Trophoblast cell (in vitro differentiated cells and primary cell): ENCODE data around the gene MEG3.

Source experiments
- DNase-seq, 2 donors: peaks; one replicate each; pipeline ENCODE4 v3.0.0-alpha.2; 2016
- H2AFZ ChIP-seq: 2 replicates; pipeline ENCODE4 v1.6.1; 2013; ENCODE audit warnings: low read length, moderate library complexity, mild to moderate bottlenecking; ENCODE audit not compliant: insufficient read depth, poor library complexity
- H2AK5ac ChIP-seq: 2 replicates; pipeline ENCODE4 v1.6.1; 2013; ENCODE audit warnings: mild to moderate bottlenecking, low read length
- H2BK120ac ChIP-seq: 2 replicates; pipeline ENCODE4 v1.6.1; 2013; ENCODE audit warnings: low read length, mild to moderate bottlenecking, moderate library complexity; ENCODE audit not compliant: insufficient read depth, poor library complexity
- H2BK12ac ChIP-seq: 2 replicates; pipeline ENCODE4 v1.6.1; 2013; ENCODE audit warnings: mild to moderate bottlenecking, low read length, moderate library complexity
- H2BK5ac ChIP-seq: 2 replicates; pipeline ENCODE4 v1.6.1; 2013; ENCODE audit warnings: low read length, low read depth, moderate library complexity, mild to moderate bottlenecking; ENCODE audit not compliant: poor library complexity
- H3K14ac ChIP-seq: 2 replicates; pipeline ENCODE4 v1.6.1; 2013; ENCODE audit warnings: mild to moderate bottlenecking, low read length
- H3K18ac ChIP-seq: 2 replicates; pipeline ENCODE4 v1.6.1; 2013; ENCODE audit warnings: mild to moderate bottlenecking, low read length
- H3K23ac ChIP-seq: 2 replicates; pipeline ENCODE4 v1.6.1; 2013; ENCODE audit warnings: low read length
- H3K27ac ChIP-seq: 2 replicates; pipeline ENCODE4 v1.5.1; 2013; ENCODE audit warnings: low read depth, mild to moderate bottlenecking, inconsistent platforms, low read length, moderate library complexity
- H3K27me3 ChIP-seq: 2 replicates; pipeline ENCODE4 v1.6.1; 2013; ENCODE audit warnings: inconsistent platforms, mild to moderate bottlenecking, low read length, moderate library complexity; ENCODE audit not compliant: insufficient read depth
- H3K36me3 ChIP-seq, 2 experiments: 1 replicate in 1 of 2; 2 replicates in 1 of 2; pipeline ENCODE4 v1.6.1; 2013; ENCODE audit warnings: low read length in 2 of 2, mild to moderate bottlenecking in 2 of 2, moderate library complexity in 1 of 2; ENCODE audit not compliant: insufficient read depth in 2 of 2, control insufficient read depth in 1 of 2
- H3K4ac ChIP-seq: 2 replicates; pipeline ENCODE4 v1.6.1; 2013; ENCODE audit warnings: low read depth, mild to moderate bottlenecking, low read length, moderate library complexity
- H3K4me1 ChIP-seq, 2 experiments: 1 replicate in 1 of 2; 2 replicates in 1 of 2; pipeline ENCODE4 v1.6.1; 2013; ENCODE audit warnings: low read length in 2 of 2, mild to moderate bottlenecking in 2 of 2, moderate library complexity in 1 of 2; ENCODE audit not compliant: insufficient read depth in 2 of 2, control insufficient read depth in 1 of 2
- H3K4me2 ChIP-seq: 2 replicates; pipeline ENCODE4 v1.6.1; 2013; ENCODE audit warnings: inconsistent platforms, mild to moderate bottlenecking, low read length, moderate library complexity
- H3K4me3 ChIP-seq: 2 replicates; pipeline ENCODE4 v1.5.1; 2013; ENCODE audit warnings: mild to moderate bottlenecking, low read depth, low read length, inconsistent platforms
- H3K79me1 ChIP-seq: one replicate; pipeline ENCODE4 v1.6.1; 2013; ENCODE audit warnings: low read length
- H3K79me2 ChIP-seq: 2 replicates; pipeline ENCODE4 v1.6.1; 2013; ENCODE audit warnings: low read length, mild to moderate bottlenecking; ENCODE audit not compliant: control insufficient read depth, insufficient read depth, poor library complexity
- H3K9ac ChIP-seq: 2 replicates; pipeline ENCODE4 v1.6.1; 2013; ENCODE audit warnings: mild to moderate bottlenecking, low read length
- H3K9me3 ChIP-seq: 2 replicates; pipeline ENCODE4 v1.6.1; 2013; ENCODE audit warnings: low read depth, mild to moderate bottlenecking, control low read depth, inconsistent platforms, low read length; ENCODE audit not compliant: insufficient read depth
- H4K12ac ChIP-seq: 2 replicates; pipeline ENCODE4 v1.6.1; 2013; ENCODE audit warnings: low read depth, mild to moderate bottlenecking, low read length, moderate library complexity
- H4K8ac ChIP-seq: 2 replicates; pipeline ENCODE4 v1.6.1; 2013; ENCODE audit warnings: low read depth, mild to moderate bottlenecking, low read length, moderate library complexity
- H4K91ac ChIP-seq: one replicate; pipeline ENCODE4 v1.6.1; 2013; ENCODE audit warnings: low read depth, mild to moderate bottlenecking, low read length, moderate library complexity
- WGBS: extraction: QIAGEN DNeasy Blood & Tissue Kit; methylation state at CpG from one replicate; pipeline ENCODE4 v1.1.7; 2013; ENCODE audit warnings: missing lambda C conversion rate; ENCODE audit not compliant: insufficient read length, insufficient coverage; ENCODE audit errors: extremely low coverage; 5-methylcytosine and 5-hydroxymethylcytosine counted together

MEG3 gene

DNA sequence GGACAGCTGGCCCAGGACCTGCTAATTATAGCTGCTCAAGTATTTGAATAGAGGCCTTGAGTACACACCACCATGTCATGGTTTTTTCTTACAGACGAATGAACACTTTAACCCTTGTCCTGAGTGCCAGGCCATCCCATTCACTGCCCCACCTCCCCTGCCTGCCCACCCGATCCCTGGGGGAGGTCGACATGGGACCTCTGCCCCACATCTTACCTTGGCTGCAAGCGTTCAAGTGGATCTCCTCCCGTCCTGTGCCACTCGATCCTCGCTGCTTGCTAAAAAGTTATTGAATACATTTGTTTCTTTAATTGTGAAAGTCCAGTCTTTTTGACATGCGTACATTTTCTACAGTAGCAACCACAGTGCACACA is 67.3 kb downstream of the MEG3 start:
- no peak overlapping the region for H2BK5ac ChIP-seq
- no CpG with 5 or more reads among the region's 8 CpGs for WGBS
- no peak overlapping the region for H4K12ac ChIP-seq
- no peaks in the 10 kb centered on the region for H3K27me3 ChIP-seq
- H3K27ac ChIP-seq = no peak overlapping the region
- H4K8ac ChIP-seq = no peak overlapping the region
- no peak overlapping the region for H2AK5ac ChIP-seq
- H3K4ac ChIP-seq = no peak overlapping the region
- H3K18ac ChIP-seq = no peak overlapping the region
- H4K91ac ChIP-seq = no peak overlapping the region
- H3K9ac ChIP-seq = no peak overlapping the region
- H3K4me1 ChIP-seq = no peaks in the 10 kb centered on the region
- H2BK120ac ChIP-seq = no peak overlapping the region
- H3K14ac ChIP-seq = no peak overlapping the region
- H3K4me2 ChIP-seq = no peak overlapping the region
- no peaks in the 10 kb centered on the region for H3K36me3 ChIP-seq
- H3K23ac ChIP-seq = no peak overlapping the region
- H3K79me1 ChIP-seq = no peaks in the 10 kb centered on the region
- H2BK12ac ChIP-seq = no peak overlapping the region
- H2AFZ ChIP-seq = no peak overlapping the region
- H3K4me3 ChIP-seq = no peak overlapping the region
- no peaks in the 10 kb centered on the region for H3K9me3 ChIP-seq
- no peaks in the 10 kb centered on the region for H3K79me2 ChIP-seq
- no peak for DNase-seq

DNA sequence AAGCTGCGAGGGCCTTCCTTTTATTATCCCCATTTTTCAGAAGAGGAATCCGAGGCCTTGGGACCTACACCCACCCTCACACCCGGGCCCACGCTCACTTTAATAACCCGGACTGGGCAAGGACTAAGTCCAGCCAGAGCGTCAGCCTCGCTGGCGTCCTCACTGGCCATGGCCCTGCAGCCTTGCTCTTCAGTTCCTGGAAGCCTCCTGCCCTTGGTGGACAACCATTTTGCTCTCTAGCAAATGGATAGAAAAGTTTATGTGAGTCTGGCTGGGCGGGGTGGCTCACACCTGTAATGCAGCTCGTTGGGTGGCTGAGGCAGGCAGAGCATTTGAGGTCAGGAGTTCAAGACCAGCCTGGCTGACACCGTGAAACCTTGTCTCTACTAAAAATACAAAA is 67.8 kb downstream of the MEG3 start:
- Histone ChIP-seq H3K9ac (no peak overlapping the region), H2BK120ac (no peak overlapping the region)

DNA sequence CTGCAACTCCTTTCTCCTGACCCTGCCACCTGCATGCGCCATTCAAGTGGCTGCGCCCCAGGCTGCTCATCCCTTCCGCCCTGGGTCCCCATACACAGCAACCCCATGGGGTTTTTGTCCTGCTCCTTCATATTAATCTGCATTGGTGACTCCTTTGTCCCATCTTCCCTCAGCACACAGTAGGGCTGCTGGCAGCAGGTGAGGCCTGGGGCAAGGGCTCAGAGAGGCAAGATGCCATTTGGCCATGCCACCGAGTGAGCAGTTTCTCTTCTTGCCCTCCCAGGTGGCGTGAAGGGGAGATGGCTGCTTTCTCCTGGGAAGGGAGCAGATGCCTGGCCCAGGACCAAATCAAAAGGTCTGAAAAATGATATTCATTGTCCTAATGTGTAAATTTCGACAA is 68.5 kb downstream of the MEG3 start:
- Histone ChIP-seq H2AFZ (no peak overlapping the region), H3K79me1 (no peaks in the 10 kb centered on the region), H3K18ac (no peak overlapping the region)

More for the DNA sequence above, 67.8 kb downstream of the MEG3 start:
- Histone ChIP-seq H3K4ac (no peak overlapping the region), H3K4me1 (no peaks in the 10 kb centered on the region), H2BK12ac (no peak overlapping the region), H3K23ac (no peak overlapping the region), H2AFZ (no peak overlapping the region), H4K8ac (no peak overlapping the region), H3K27me3 (no peaks in the 10 kb centered on the region), H3K79me1 (no peaks in the 10 kb centered on the region), H2AK5ac (no peak overlapping the region), H3K36me3 (no peaks in the 10 kb centered on the region), H4K91ac (no peak overlapping the region), H3K79me2 (no peaks in the 10 kb centered on the region), H3K4me3 (no peak overlapping the region), H3K27ac (no peak overlapping the region), H3K4me2 (no peak overlapping the region), H4K12ac (no peak overlapping the region), H3K18ac (no peak overlapping the region), H3K9me3 (no peaks in the 10 kb centered on the region), H2BK5ac (no peak overlapping the region), H3K14ac (no peak overlapping the region)
- no peak for DNase-seq
- no CpG with 5 or more reads among the region's 11 CpGs for WGBS

DNA sequence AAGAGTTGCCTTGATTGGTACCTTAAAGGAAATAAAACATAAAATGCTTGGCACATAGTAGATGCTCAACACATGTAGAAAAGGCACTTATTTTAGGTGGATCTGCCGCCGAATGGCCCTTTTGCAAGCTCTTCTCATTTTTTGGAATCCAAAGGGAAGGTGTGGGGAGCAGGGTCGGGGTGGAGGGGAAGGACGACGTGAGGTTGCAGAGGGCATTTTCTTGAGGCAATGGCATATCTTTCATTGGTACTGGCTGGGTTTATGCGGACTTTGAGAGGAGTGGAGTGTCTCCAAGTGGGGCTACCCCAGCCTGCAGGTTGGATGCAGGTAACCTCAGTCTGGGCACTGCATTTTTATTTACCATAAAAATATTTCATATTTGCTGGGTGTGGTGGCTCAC is 69.5 kb downstream of the MEG3 start:
- no peak overlapping the region for H3K27ac ChIP-seq
- no peak overlapping the region for H3K23ac ChIP-seq
- no peak overlapping the region for H2BK12ac ChIP-seq
- no peak overlapping the region for H3K4me2 ChIP-seq
- H4K12ac ChIP-seq = no peak overlapping the region
- no peak overlapping the region for H2AK5ac ChIP-seq
- H3K79me1 ChIP-seq = no peaks in the 10 kb centered on the region
- H3K4me1 ChIP-seq = peaks cover 1 to 3% of the 10 kb centered on the region in 2 experiments
- no peak overlapping the region for H3K18ac ChIP-seq
- H3K14ac ChIP-seq = no peak overlapping the region
- H4K8ac ChIP-seq = no peak overlapping the region
- H2AFZ ChIP-seq = no peak overlapping the region
- H3K9me3 ChIP-seq = no peaks in the 10 kb centered on the region
- H3K4ac ChIP-seq = no peak overlapping the region
- no peaks in the 10 kb centered on the region for H3K79me2 ChIP-seq
- H3K4me3 ChIP-seq = no peak overlapping the region
- no peak for DNase-seq
- H3K27me3 ChIP-seq = peaks cover 3% of the 10 kb centered on the region
- no peak overlapping the region for H3K9ac ChIP-seq
- H3K36me3 ChIP-seq = no peaks in the 10 kb centered on the region
- no peak overlapping the region for H2BK5ac ChIP-seq
- H2BK120ac ChIP-seq = no peak overlapping the region
- WGBS = no CpG with 5 or more reads among the region's 6 CpGs
- H4K91ac ChIP-seq = no peak overlapping the region

More for the DNA sequence above, 68.5 kb downstream of the MEG3 start:
- H4K8ac ChIP-seq = no peak overlapping the region
- H4K91ac ChIP-seq = no peak overlapping the region
- no peak overlapping the region for H2AK5ac ChIP-seq
- no peak overlapping the region for H3K23ac ChIP-seq
- H3K27me3 ChIP-seq = peaks cover 2% of the 10 kb centered on the region
- H3K4me1 ChIP-seq = no peaks in the 10 kb centered on the region
- WGBS = no CpG with 5 or more reads among the region's 6 CpGs
- DNase-seq = no peak
- H3K36me3 ChIP-seq = no peaks in the 10 kb centered on the region
- no peak overlapping the region for H3K27ac ChIP-seq
- H3K79me2 ChIP-seq = no peaks in the 10 kb centered on the region
- H3K4me3 ChIP-seq = no peak overlapping the region
- no peak overlapping the region for H2BK12ac ChIP-seq
- H3K14ac ChIP-seq = no peak overlapping the region
- H4K12ac ChIP-seq = no peak overlapping the region
- no peak overlapping the region for H2BK120ac ChIP-seq
- H3K4ac ChIP-seq = no peak overlapping the region
- no peak overlapping the region for H3K4me2 ChIP-seq
- no peak overlapping the region for H3K9ac ChIP-seq
- no peaks in the 10 kb centered on the region for H3K9me3 ChIP-seq
- no peak overlapping the region for H2BK5ac ChIP-seq
